ENCODE measurements around the gene RAD51AP2. TPM values are rescaled to one million over a fixed set of nuclear protein-coding genes. Genes with fewer than 3 reads are reported as not detected.
A peak's percentile ranks its signal among the peaks of the same experiment; 100 is the strongest.

Gene RAD51AP2
- polyA plus RNA-seq, 1 of the 3 experiments (the other 2 are of a cell fraction) = not detected

DNA sequence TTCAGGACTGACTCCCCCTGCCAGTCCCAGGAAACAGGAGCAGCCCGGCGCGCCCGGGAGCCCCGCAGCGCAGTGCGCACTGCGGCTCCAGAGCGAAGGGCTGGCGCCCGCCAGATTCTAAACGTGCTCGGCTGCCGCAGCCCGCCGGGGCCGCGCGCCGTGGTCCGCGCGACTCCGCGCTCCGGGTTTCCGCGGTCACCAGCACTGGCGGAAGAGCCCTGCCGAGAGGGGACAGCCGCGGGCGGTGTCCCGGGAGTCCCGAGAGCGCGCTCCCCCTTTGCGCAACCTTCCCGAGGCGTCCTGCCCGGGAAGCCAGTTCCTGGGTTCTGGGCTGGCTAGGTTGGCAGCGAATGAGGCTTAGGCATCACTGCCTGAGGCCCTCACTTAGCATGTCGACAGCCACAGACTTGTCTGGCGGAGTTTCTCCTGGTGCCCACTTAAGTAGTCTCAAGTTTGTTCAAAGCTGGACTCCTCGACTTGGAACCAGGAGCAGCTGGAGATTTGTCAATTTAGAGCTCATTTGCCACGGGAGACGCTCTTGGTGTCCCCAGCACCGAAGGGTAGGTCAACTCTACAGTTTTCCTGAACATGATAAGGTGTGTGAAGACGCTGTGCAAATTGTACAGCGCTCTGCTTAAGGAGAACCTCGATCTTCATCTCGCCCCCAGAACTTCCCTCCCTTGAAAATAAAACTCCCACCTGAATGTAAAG is 20.8 kb upstream of the RAD51AP2 start (continued):
- TF ChIP-seq YY1 (IDR thresholded peaks at IDR 0.05; ENCODE audit: low read depth) = 0 out of 2 replicates have a peak, but pooled peaks have one; percentile 47
- TF ChIP-seq TCF12 (IDR thresholded peaks at IDR 0.05) = no peak; the same call in 1 of the 2 replicates
- peak; percentile 78; the same call in 1 of the 2 replicates for TF ChIP-seq MXI1 (IDR thresholded peaks at IDR 0.05; ENCODE audit: low read depth, low read length)
- TF ChIP-seq, protein P1, sequence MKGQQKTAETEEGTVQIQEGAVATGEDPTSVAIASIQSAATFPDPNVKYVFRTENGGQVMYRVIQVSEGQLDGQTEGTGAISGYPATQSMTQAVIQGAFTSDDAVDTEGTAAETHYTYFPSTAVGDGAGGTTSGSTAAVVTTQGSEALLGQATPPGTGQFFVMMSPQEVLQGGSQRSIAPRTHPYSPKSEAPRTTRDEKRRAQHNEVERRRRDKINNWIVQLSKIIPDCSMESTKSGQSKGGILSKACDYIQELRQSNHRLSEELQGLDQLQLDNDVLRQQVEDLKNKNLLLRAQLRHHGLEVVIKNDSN (IDR thresholded peaks at IDR 0.05; ENCODE audit: borderline replicate concordance, low read depth) = no peak
- TF ChIP-seq, protein P2, sequence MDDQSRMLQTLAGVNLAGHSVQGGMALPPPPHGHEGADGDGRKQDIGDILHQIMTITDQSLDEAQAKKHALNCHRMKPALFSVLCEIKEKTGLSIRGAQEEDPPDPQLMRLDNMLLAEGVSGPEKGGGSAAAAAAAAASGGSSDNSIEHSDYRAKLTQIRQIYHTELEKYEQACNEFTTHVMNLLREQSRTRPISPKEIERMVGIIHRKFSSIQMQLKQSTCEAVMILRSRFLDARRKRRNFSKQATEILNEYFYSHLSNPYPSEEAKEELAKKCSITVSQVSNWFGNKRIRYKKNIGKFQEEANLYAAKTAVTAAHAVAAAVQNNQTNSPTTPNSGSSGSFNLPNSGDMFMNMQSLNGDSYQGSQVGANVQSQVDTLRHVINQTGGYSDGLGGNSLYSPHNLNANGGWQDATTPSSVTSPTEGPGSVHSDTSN (IDR thresholded peaks at IDR 0.05) = 0 out of 2 replicates have a peak, but pooled peaks have one; percentile 12
- TF ChIP-seq RCOR1 (IDR thresholded peaks at IDR 0.05; ENCODE audit: low read length) = peak; percentile 52; the same call in 1 of the 2 replicates
- peak; percentile 36; the same call in 1 of the 2 replicates for TF ChIP-seq JUND (IDR thresholded peaks at IDR 0.05)
- TF ChIP-seq, protein P3, sequence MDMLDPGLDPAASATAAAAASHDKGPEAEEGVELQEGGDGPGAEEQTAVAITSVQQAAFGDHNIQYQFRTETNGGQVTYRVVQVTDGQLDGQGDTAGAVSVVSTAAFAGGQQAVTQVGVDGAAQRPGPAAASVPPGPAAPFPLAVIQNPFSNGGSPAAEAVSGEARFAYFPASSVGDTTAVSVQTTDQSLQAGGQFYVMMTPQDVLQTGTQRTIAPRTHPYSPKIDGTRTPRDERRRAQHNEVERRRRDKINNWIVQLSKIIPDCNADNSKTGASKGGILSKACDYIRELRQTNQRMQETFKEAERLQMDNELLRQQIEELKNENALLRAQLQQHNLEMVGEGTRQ (IDR thresholded peaks at IDR 0.05; ENCODE audit: borderline replicate concordance, low read depth, low read length) = no peak
- TF ChIP-seq ELF1 (IDR thresholded peaks at IDR 0.05) = 0 out of 2 replicates have a peak, but pooled peaks have one; percentile 41
- no peak for TF ChIP-seq FOXJ3 (CRISPR knock-in tag; IDR thresholded peaks at IDR 0.05)
- TF ChIP-seq FOSL2 (IDR thresholded peaks at IDR 0.05; ENCODE audit: borderline replicate concordance, low read depth) = no peak
- TF ChIP-seq EP300 (IDR thresholded peaks at IDR 0.05; ENCODE audit: borderline replicate concordance in 1 of 2, low read depth in 1 of 2, low read length in 1 of 2) = no peak; a peak in 1 of 4 replicates
- no peak for TF ChIP-seq NRF1 (IDR thresholded peaks at IDR 0.05; ENCODE audit: low read depth, low read length)
- TF ChIP-seq FOXM1 (IDR thresholded peaks at IDR 0.05; ENCODE audit: low read depth) = no peak
- no peak for TF ChIP-seq RAD21 (IDR thresholded peaks at IDR 0.05; ENCODE audit: low read length)
- no peak for TF ChIP-seq GATA2 (CRISPR knock-in tag; IDR thresholded peaks at IDR 0.05)
- 0 out of 2 replicates have a peak, but pooled peaks have one; percentile 34 for TF ChIP-seq MAX (IDR thresholded peaks at IDR 0.05; ENCODE audit: low read depth)
- no peak for TF ChIP-seq POLR2AphosphoS5 (IDR thresholded peaks at IDR 0.05; ENCODE audit: low read depth, low read length)
- no peak for TF ChIP-seq MEF2A (IDR thresholded peaks at IDR 0.05; ENCODE audit: borderline replicate concordance, low read depth)
- peak; percentile 36; the same call in 1 of the 2 replicates for TF ChIP-seq TAF1 (IDR thresholded peaks at IDR 0.05; ENCODE audit: borderline replicate concordance, low read depth, low read length)
- no peak; the same call in 1 of the 2 replicates for TF ChIP-seq RFX5 (IDR thresholded peaks at IDR 0.05; ENCODE audit: low read length)
- TF ChIP-seq TEAD4 (IDR thresholded peaks at IDR 0.05; ENCODE audit: borderline replicate concordance, insufficient read depth) = no peak
- TF ChIP-seq, protein P4, sequence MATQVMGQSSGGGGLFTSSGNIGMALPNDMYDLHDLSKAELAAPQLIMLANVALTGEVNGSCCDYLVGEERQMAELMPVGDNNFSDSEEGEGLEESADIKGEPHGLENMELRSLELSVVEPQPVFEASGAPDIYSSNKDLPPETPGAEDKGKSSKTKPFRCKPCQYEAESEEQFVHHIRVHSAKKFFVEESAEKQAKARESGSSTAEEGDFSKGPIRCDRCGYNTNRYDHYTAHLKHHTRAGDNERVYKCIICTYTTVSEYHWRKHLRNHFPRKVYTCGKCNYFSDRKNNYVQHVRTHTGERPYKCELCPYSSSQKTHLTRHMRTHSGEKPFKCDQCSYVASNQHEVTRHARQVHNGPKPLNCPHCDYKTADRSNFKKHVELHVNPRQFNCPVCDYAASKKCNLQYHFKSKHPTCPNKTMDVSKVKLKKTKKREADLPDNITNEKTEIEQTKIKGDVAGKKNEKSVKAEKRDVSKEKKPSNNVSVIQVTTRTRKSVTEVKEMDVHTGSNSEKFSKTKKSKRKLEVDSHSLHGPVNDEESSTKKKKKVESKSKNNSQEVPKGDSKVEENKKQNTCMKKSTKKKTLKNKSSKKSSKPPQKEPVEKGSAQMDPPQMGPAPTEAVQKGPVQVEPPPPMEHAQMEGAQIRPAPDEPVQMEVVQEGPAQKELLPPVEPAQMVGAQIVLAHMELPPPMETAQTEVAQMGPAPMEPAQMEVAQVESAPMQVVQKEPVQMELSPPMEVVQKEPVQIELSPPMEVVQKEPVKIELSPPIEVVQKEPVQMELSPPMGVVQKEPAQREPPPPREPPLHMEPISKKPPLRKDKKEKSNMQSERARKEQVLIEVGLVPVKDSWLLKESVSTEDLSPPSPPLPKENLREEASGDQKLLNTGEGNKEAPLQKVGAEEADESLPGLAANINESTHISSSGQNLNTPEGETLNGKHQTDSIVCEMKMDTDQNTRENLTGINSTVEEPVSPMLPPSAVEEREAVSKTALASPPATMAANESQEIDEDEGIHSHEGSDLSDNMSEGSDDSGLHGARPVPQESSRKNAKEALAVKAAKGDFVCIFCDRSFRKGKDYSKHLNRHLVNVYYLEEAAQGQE (IDR thresholded peaks at IDR 0.05; ENCODE audit: low read depth, low read length) = no peak
- TF ChIP-seq EZH2phosphoT487 (IDR thresholded peaks at IDR 0.05; ENCODE audit: borderline replicate concordance, low read depth) = no peak
- TF ChIP-seq GABPA (IDR thresholded peaks at IDR 0.05; ENCODE audit: low read depth) = no peak
- peak; percentile 55; the same call in 1 of the 2 replicates for TF ChIP-seq SIN3A (IDR thresholded peaks at IDR 0.05; ENCODE audit: borderline replicate concordance, low read depth, low read length)
